CD4-positive, alpha-beta T cell treated with Interleukin-15 for 4 hours (primary cell): ENCODE results near the gene CCSER1.
"Not testable (repeated sequence)": the region's sequence is repeated elsewhere in the genome, so short reads cannot be mapped to it uniquely, and the experiment has no call there.

Experiments
- DNase-seq: peaks from one replicate; pipeline ENCODE4 v3.0.0-alpha.2; 2020; ENCODE audit warnings: low spot score

CCSER1 gene

GRCh38 chr4:91064157-91064853 lies 937.1 kb downstream of the CCSER1 start:
- no peak for DNase-seq

GRCh38 chr4:91065117-91065516 lies 937.9 kb downstream of the CCSER1 start:
- DNase-seq, result no peak

GRCh38 chr4:91070736-91071135 lies 943.5 kb downstream of the CCSER1 start:
- DNase-seq, result no peak

GRCh38 chr4:91076147-91076546 lies 949.0 kb downstream of the CCSER1 start:
- no peak for DNase-seq

- no peak for DNase-seq
Observed at GRCh38 chr4:91085961-91086360, 958.8 kb downstream of the CCSER1 start.

GRCh38 chr4:91087743-91088142 lies 960.5 kb downstream of the CCSER1 start:
- no peak for DNase-seq

- DNase-seq, result no peak
Observed at GRCh38 chr4:91089178-91089577, 962.0 kb downstream of the CCSER1 start.

- DNase-seq, result no peak
Observed at GRCh38 chr4:91092398-91092980, 965.3 kb downstream of the CCSER1 start.

- not testable (repeated sequence) for DNase-seq
Observed at GRCh38 chr4:91094220-91094619, 967.0 kb downstream of the CCSER1 start.

- no peak for DNase-seq
Observed at GRCh38 chr4:91099666-91100065, 972.5 kb downstream of the CCSER1 start.

- DNase-seq, result no peak
Observed at GRCh38 chr4:91108751-91109150, 981.6 kb downstream of the CCSER1 start.

GRCh38 chr4:91111556-91111955 lies 984.4 kb downstream of the CCSER1 start:
- DNase-seq, result no peak

- no peak for DNase-seq
Observed at GRCh38 chr4:91113130-91113706, 986.0 kb downstream of the CCSER1 start.

GRCh38 chr4:91114386-91114785 lies 987.2 kb downstream of the CCSER1 start:
- no peak for DNase-seq

GRCh38 chr4:91116861-91117260 lies 989.7 kb downstream of the CCSER1 start:
- no peak for DNase-seq

- DNase-seq, result no peak
Observed at GRCh38 chr4:91118597-91118996, 991.4 kb downstream of the CCSER1 start.

GRCh38 chr4:91123742-91124141 lies 996.5 kb downstream of the CCSER1 start:
- no peak for DNase-seq

- DNase-seq, result no peak
Observed at GRCh38 chr4:91127192-91127591, 1000.0 kb downstream of the CCSER1 start.

GRCh38 chr4:91127831-91128230 lies 1000.6 kb downstream of the CCSER1 start:
- no peak for DNase-seq

- no peak for DNase-seq
Observed at GRCh38 chr4:91128519-91128918, 1001.3 kb downstream of the CCSER1 start.

GRCh38 chr4:91147067-91147466 lies 1019.9 kb downstream of the CCSER1 start:
- DNase-seq, result no peak

GRCh38 chr4:91154041-91154440 lies 1026.8 kb downstream of the CCSER1 start:
- DNase-seq, result not testable (repeated sequence)

GRCh38 chr4:91167864-91168653 lies 1040.9 kb downstream of the CCSER1 start:
- DNase-seq, result not testable (repeated sequence)
